ENCODE data around the gene MTMR3. TPM values are rescaled to one million over a fixed set of nuclear protein-coding genes. Genes with fewer than 3 reads are reported as not detected.
"Not testable (repeated sequence)": the region's sequence is repeated elsewhere in the genome, so short reads cannot be mapped to it uniquely, and the experiment has no call there.

Gene MTMR3
- polyA plus RNA-seq, 1 experiment, result 32.8 TPM

GRCh38 chr22:29846290-29846689 lies 36.7 kb upstream of the MTMR3 start:
- no peaks in the 10 kb centered on the region for H3K27me3 ChIP-seq (ENCODE audit: control insufficient read depth, insufficient read depth, low read length)
- no peak for TF ChIP-seq CTCF (IDR thresholded peaks at IDR 0.05; ENCODE audit: insufficient read depth, low read depth, low read length)
- H3K36me3 ChIP-seq (ENCODE audit: control insufficient read depth, insufficient read depth, low read length), result no peaks in the 10 kb centered on the region
- DNase-seq (ENCODE audit: low read depth), result no peak
- H3K4me3 ChIP-seq (ENCODE audit: low read depth, low read length), result no peak overlapping the region
- CTCF ChIA-PET, result interaction anchor here (0.8 to 1.7 kb wide), 5 partner anchors 13 to 211 kb away, joined by 3 to 7 read pairs (median 3); no protein-coding TSS in a partner anchor
- POLR2A ChIA-PET, result no interaction called here

- Histone ChIP-seq H3K4me3 (ENCODE audit: low read depth, low read length) (no peak overlapping the region), H3K27me3 (ENCODE audit: control insufficient read depth, insufficient read depth, low read length) (no peaks in the 10 kb centered on the region), H3K36me3 (ENCODE audit: control insufficient read depth, insufficient read depth, low read length) (no peaks in the 10 kb centered on the region)
- no peak for TF ChIP-seq CTCF (IDR thresholded peaks at IDR 0.05; ENCODE audit: insufficient read depth, low read depth, low read length)
- no peak for DNase-seq (ENCODE audit: low read depth)
- POLR2A ChIA-PET, result no interaction called here
- CTCF ChIA-PET, result interaction anchor here (2.9 kb wide), 1 partner anchor 157 kb away, joined by 9 read pairs; no protein-coding TSS in a partner anchor
Measured at GRCh38 chr22:29848111-29848510, 34.9 kb upstream of the MTMR3 start.

- Histone ChIP-seq H3K36me3 (ENCODE audit: control insufficient read depth, insufficient read depth, low read length) (no peaks in the 10 kb centered on the region), H3K4me3 (ENCODE audit: low read depth, low read length) (no peak overlapping the region), H3K27me3 (ENCODE audit: control insufficient read depth, insufficient read depth, low read length) (peaks cover 2% of the 10 kb centered on the region; the same call in 1 of the 2 replicates)
- ChIA-PET POLR2A (no interaction called here), CTCF (no interaction called here)
- TF ChIP-seq CTCF (IDR thresholded peaks at IDR 0.05; ENCODE audit: insufficient read depth, low read depth, low read length), result no peak
- no peak for DNase-seq (ENCODE audit: low read depth)
Measured at GRCh38 chr22:29854432-29854831, 28.5 kb upstream of the MTMR3 start.

- no peak for TF ChIP-seq CTCF (IDR thresholded peaks at IDR 0.05; ENCODE audit: insufficient read depth, low read depth, low read length)
- ChIA-PET CTCF (interaction anchor here (1.4 to 1.9 kb wide), 2 partner anchors 13 to 27 kb away, joined by 5 read pairs; partner anchors contain the start of gene MTMR3), POLR2A (no interaction called here)
- DNase-seq (ENCODE audit: low read depth), result no peak
- Histone ChIP-seq H3K36me3 (ENCODE audit: control insufficient read depth, insufficient read depth, low read length) (no peaks in the 10 kb centered on the region), H3K27me3 (ENCODE audit: control insufficient read depth, insufficient read depth, low read length) (peaks cover 2% of the 10 kb centered on the region; the same call in 1 of the 2 replicates), H3K4me3 (ENCODE audit: low read depth, low read length) (no peak overlapping the region)
Measured at GRCh38 chr22:29855611-29856181, 27.3 kb upstream of the MTMR3 start.

- ChIA-PET CTCF (interaction anchor here (1.4 to 1.9 kb wide), 2 partner anchors 13 to 27 kb away, joined by 5 read pairs; partner anchors contain the start of gene MTMR3), POLR2A (no interaction called here)
- TF ChIP-seq CTCF (IDR thresholded peaks at IDR 0.05; ENCODE audit: insufficient read depth, low read depth, low read length), result no peak
- H3K36me3 ChIP-seq (ENCODE audit: control insufficient read depth, insufficient read depth, low read length), result no peaks in the 10 kb centered on the region
- no peak for DNase-seq (ENCODE audit: low read depth)
- H3K27me3 ChIP-seq (ENCODE audit: control insufficient read depth, insufficient read depth, low read length), result peaks cover 2% of the 10 kb centered on the region; the same call in 1 of the 2 replicates
- no peak overlapping the region for H3K4me3 ChIP-seq (ENCODE audit: low read depth, low read length)
Measured at GRCh38 chr22:29856496-29856895, 26.5 kb upstream of the MTMR3 start.

- CTCF ChIA-PET, result interaction anchor here (1.0 kb wide), 1 partner anchor 13 kb away, joined by 3 read pairs; no protein-coding TSS in a partner anchor
- H3K4me3 ChIP-seq (ENCODE audit: low read depth, low read length); H3K36me3 ChIP-seq (ENCODE audit: control insufficient read depth, insufficient read depth, low read length); DNase-seq (ENCODE audit: low read depth); POLR2A ChIA-PET; H3K27me3 ChIP-seq (ENCODE audit: control insufficient read depth, insufficient read depth, low read length): not testable (repeated sequence)
Measured at GRCh38 chr22:29859030-29859429, 23.9 kb upstream of the MTMR3 start.

Data from BJ (cell line).